OCI-M1 (cell line): ENCODE measurements around the gene TMEM232.
"Not testable (repeated sequence)": the region's sequence is repeated elsewhere in the genome, so short reads cannot be mapped to it uniquely, and the experiment has no call there.

ENCODE experiments used
- DNase-seq: peaks from one replicate; lab custom pipeline; 2025; lab: John Stamatoyannopoulos, UW

TMEM232 gene

GRCh38 chr5:110707260-110707844 lies 19.1 kb downstream of the TMEM232 start:
- no peak for DNase-seq

DNA sequence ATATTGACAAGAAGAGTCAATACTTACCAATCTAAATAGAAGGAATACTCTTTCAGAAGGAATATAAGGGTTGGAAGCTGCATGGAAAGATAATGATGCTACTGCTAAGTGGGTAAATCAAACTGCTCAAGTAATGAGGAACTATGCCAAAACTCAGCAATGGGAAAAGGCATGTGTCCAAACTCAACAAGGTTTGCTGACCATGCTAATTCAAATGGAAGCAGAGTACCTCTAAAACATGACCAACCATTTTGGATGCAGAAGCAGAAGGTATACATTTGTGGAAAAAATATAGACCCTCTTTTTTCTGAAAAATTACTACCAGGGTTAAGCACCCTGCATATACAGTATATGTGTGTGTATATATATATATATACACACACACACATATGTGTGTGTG lies 21.1 kb downstream of the TMEM232 start:
- DNase-seq = no peak

GRCh38 chr5:110703481-110703880 lies 23.0 kb downstream of the TMEM232 start:
- no peak for DNase-seq

- DNase-seq = no peak
These were observed 23.8 kb downstream of the TMEM232 start for GRCh38 chr5:110702704-110703103.

DNA sequence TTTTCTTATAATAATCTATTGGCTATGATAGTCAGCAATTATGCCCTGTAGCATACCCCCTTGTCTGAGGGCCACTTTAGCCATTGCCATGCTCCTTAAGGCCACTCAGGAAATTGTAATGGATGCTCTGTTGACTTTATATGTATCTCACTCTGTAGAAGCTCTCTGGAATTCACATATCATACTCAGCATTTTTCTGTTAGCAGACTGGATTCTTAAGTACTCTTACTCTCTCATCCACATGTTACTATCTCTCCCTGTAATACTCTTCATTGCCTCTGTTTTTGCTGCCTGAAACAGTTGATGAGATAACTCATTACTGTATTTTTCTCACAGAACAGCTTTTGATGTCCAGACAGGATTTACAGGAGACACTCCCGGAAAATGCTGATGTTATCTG lies 24.2 kb downstream of the TMEM232 start:
- no peak for DNase-seq

GRCh38 chr5:110692669-110693068 lies 33.8 kb downstream of the TMEM232 start:
- not testable (repeated sequence) for DNase-seq

- not testable (repeated sequence) for DNase-seq
These were observed 35.9 kb downstream of the TMEM232 start for GRCh38 chr5:110690587-110690986.

DNA sequence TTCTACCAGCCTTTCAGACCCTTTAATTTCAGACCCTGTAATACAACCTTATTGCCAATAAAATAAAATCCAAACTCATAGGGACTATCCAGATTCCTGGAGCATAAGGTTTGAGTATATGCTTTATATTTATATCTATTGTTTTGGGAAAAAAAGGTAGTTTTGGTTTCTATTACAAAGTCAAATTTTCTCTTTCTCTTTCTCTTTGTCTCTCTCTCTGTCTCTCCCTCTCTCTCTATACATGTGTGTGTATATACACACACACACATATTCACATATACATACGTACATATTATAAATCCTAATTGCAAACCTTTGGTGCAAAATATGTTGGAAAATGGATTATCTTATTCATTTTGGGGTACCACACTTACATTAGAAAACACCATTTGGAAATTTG lies 39.0 kb downstream of the TMEM232 start:
- DNase-seq = no peak

DNA sequence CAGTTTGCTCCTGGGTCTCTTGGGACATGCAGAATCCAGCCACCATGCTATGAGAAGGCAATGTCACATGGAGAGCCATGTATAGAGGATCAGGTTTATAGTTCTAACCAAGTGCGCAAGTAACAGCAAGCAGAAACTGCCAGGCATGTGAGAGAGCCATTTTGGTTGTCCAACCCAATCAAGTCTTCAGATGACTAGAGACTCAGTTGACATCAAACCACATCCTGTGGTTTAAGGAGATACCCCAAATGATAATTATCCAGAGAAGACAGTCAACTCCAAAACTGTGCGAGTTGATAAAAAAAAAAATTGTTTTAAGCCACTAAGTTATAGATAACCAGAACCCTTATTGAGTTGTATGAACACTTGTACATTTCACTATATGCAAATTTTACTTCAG lies 40.2 kb downstream of the TMEM232 start:
- DNase-seq = peak; percentile 55

DNA sequence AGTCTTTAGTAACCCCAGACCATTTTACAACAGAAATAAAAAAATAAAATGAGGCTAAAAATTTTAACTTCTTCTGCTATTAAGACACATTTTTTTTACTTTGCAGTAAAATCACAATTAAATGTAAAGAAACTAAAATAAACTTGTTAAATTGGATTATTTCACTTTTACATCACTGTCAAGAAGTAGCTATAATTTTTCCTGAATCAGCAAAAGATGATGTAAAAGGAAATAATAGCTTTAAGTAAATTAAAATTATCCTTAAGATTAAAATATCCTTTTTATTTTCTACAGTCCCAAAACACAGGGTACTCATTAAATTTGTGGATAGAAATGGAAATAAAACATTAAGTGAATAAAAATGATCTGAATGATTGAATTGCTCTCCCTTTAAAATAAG lies 44.5 kb downstream of the TMEM232 start:
- DNase-seq = no peak

DNA sequence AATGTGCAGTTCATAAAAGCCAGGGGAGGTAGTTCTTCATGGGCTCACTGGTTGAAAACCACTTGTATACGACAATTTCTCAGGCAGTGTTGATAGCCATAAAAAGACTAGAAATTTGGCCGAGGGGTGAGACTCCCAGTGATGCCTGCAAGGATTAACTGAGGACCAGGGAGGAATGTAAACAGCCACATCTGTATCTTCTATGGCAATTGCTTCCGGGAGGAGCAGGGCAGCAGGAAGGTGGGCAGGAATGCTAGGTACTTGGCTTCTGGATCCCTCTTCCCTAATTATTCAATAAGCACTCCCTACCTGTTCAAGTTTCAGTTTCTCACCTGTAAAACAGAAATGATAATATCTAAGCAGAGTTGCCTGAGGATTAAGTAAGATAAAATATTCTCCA lies 45.4 kb downstream of the TMEM232 start:
- DNase-seq = no peak

- not testable (repeated sequence) for DNase-seq
These were observed 49.9 kb downstream of the TMEM232 start for GRCh38 chr5:110676554-110676953.

DNA sequence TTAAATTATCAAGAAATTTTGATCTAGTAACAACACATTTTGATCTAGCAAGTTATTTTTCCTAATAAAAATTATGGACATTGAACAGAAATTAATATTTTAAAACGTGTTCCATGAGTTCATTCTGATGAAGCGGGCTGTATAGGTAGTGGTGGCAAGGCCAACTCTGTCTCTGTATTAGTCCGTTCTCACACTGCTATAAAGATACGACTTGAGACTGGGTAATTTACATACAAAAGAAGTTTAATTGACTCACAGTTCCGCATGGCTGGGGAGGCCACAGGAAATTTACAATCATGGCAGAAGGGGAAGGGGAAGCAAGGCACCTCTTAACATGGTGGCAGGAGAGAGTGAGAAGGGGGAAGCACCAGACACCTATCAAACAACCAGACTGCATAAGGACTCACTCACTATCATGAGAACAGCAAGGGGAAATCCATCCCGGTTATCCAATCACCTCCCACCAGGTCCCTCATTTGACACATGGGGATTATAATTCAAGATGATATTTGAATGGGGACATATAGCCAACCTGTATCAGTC lies 61.2 kb downstream of the TMEM232 start:
- no peak for DNase-seq

GRCh38 chr5:110663525-110663924 lies 62.9 kb downstream of the TMEM232 start:
- DNase-seq = peak; percentile 6

DNA sequence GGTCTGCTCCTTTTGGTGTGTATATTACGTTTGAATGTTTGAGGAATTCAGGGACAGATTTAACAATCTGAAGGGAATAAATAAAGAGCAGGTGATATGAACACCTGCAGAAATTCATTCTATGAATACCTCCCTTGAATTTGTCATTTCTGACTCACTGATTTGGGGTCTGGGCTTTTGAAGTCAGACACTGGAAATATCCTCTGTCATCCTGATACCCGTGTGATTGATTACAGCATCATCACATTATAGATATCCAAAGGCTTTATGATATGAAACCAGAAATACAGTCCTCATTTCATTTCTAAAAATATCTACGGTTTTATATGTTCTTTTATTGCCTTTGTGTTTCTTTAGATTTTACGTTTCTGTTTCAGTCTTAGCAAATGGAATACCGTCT lies 68.5 kb downstream of the TMEM232 start:
- DNase-seq = no peak

DNA sequence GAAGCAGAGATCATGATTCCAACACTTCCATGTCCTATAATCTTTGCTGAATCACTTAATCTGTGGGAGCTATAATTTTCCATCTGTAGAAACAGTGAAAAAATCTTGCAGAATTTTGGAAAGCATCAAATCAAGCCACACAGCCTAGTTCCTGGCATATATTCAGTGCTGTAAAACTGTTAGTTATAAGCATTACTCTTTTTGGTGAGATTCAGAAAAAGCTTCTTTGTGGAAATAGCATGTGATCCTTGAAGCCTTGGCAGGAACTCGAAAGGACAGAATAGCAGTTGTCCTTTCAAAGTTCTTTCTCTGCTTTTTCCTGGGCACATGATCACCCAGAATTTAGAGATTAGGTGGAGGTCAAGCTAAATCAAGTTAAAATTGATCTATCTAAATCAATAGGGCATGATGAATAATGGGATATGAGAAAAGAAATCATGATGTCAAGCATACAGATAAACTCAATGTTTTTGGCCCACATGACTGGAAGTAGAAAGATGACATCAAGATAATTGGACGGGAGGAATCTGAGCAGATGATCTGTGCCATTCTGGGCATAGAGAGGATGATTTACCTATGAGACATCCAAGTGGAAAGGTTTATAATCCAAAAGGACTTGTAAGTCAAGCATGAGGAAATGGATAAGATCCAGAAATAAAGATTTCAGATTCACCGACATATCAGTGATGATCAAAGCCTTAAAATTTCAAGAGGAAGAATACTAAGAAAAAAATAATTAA lies 73.1 kb downstream of the TMEM232 start:
- no peak for DNase-seq

GRCh38 chr5:110651507-110651906 lies 75.0 kb downstream of the TMEM232 start:
- DNase-seq = no peak

DNA sequence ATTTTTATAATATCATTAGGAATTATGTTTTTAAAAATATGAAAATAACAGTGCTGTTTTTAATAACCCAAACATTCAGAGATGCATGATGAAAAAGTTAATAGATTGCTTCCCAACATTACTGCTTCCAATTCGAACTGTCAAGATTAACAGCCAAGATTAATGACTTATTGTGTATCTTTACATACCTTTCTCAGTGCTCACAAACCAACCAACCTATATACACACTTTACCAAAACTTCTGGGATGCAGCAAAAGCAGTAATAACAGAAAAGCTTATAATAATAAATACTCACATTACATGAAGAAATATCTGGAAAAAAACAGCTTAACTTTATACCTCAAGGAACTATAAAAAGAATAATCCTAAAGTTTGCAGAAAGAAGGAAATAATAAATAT lies 82.1 kb downstream of the TMEM232 start:
- DNase-seq = no peak

- no peak for DNase-seq
These were observed 87.2 kb downstream of the TMEM232 start for GRCh38 chr5:110638970-110639902.

- DNase-seq = no peak
These were observed 92.0 kb downstream of the TMEM232 start for GRCh38 chr5:110634475-110634874.

GRCh38 chr5:110631236-110631635 lies 95.2 kb downstream of the TMEM232 start:
- DNase-seq = no peak

GRCh38 chr5:110630350-110630749 lies 96.1 kb downstream of the TMEM232 start:
- peak; percentile 69 for DNase-seq
